IPS DF 6.9 (cell line): ENCODE results near the gene OSCP1.
"Not testable (repeated sequence)": the region's sequence is repeated elsewhere in the genome, so short reads cannot be mapped to it uniquely, and the experiment has no call there.

ENCODE experiments used
- DNase-seq: peaks from one replicate; pipeline ENCODE4 v3.0.0-alpha.2; 2013; ENCODE audit warnings: low read depth, low spot score
- H3K27ac ChIP-seq: one replicate; pipeline ENCODE4 v1.5.1; 2013; ENCODE audit warnings: low read length, control low read depth
- H3K27me3 ChIP-seq: 2 replicates; pipeline ENCODE4 v1.6.1; 2013; ENCODE audit warnings: mild to moderate bottlenecking, low read length; ENCODE audit not compliant: control insufficient read depth, insufficient read depth
- H3K36me3 ChIP-seq: 2 replicates; pipeline ENCODE4 v1.6.1; 2013; ENCODE audit warnings: low read length; ENCODE audit not compliant: control insufficient read depth, insufficient read depth
- H3K4me1 ChIP-seq: 2 replicates; pipeline ENCODE4 v1.6.1; 2013; ENCODE audit warnings: low read length; ENCODE audit not compliant: control insufficient read depth, insufficient read depth
- H3K4me3 ChIP-seq: 2 replicates; pipeline ENCODE4 v1.5.1; 2013; ENCODE audit warnings: mild to moderate bottlenecking, low read length
- H3K9me3 ChIP-seq: 2 replicates; pipeline ENCODE4 v1.6.1; 2013; ENCODE audit warnings: low read length, inconsistent platforms; ENCODE audit not compliant: control insufficient read depth, insufficient read depth
- WGBS: extraction: QIAGEN DNeasy Blood & Tissue Kit; methylation state at CpG from one replicate; pipeline ENCODE4 v1.1.7; 2013; ENCODE audit warnings: mixed read lengths, missing lambda C conversion rate; ENCODE audit not compliant: insufficient read length, insufficient coverage; 5-methylcytosine and 5-hydroxymethylcytosine counted together

OSCP1 gene

DNA sequence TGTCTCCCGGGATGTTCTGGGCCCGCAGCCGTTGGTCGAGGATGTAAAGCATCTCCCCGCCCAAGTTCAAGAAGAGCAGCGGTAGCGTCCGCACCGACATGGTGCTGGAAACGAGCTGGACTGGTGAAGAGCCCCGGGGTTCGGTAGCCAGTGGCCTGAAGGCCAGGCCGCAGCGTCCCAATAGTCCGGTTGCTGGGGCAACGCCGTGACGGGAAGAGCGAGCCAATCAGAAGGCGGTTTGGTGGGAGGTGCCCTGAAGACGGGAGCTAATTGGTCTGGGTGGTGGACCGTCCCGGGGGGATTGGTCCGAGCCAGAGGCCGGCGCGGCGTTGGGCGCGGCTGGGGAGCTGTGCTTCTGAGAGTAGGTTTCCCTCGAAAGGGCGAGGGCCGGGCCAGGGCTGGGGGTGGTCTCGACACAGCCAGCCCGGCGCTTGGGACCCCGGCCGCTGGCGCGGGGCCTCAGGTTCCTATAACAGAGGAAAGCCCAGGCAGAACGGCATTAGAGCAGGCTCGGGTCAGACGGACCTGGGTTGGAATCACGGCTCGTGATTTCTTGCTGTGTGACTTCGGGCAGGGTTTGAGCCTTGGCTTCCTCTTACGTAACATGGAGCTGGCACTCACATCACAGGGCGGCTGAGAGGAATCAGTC is at the start of gene OSCP1:
TSS of gene OSCP1 (minus strand) at position 182 of the 649 bp plus-strand sequence. CDS start at position 100, 82 bp downstream.
- no CpG with 5 or more reads among the region's 48 CpGs for WGBS
- H3K9me3 ChIP-seq, result no peaks in the 10 kb centered on the region
- H3K4me1 ChIP-seq, result no peaks in the 10 kb centered on the region; the same call in 1 of the 2 replicates
- H3K27me3 ChIP-seq, result no peaks in the 10 kb centered on the region
- DNase-seq, result peak; percentile 90
- H3K36me3 ChIP-seq, result peaks cover 7% of the 10 kb centered on the region; the same call in 1 of the 2 replicates
- peak within 1 kb of the TSS; percentile 50; the same call in 1 of the 2 replicates for H3K4me3 ChIP-seq
- H3K27ac ChIP-seq, result no peak within 1 kb of the TSS

DNA sequence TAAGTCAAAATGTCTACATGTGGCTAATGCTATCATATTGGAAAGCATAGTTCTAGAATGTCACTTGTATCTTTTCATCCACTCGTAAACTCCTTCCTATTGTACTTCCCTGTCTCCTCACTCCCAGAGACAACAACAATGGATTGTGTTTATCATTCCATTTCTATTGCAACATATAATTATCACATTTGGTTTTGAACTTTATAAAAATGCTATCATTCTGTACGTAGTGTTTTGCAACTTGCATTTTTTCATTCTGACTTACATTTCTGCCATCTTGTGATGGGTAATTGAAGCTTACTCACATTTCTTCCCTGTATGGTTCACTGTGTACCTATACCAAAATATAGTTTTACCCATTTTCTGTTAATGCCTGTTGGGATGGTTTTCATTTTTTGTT is 47.0 kb upstream of the OSCP1 start:
- Histone ChIP-seq H3K9me3 (no peaks in the 10 kb centered on the region), H3K36me3 (no peaks in the 10 kb centered on the region), H3K4me3 (no peak overlapping the region), H3K27me3 (0 out of 2 replicates have a peak, but pooled peaks cover 2% of the 10 kb centered on the region), H3K4me1 (no peaks in the 10 kb centered on the region), H3K27ac (no peak overlapping the region)
- no peak for DNase-seq
- WGBS, result no CpG with 5 or more reads among the region's 2 CpGs

GRCh38 chr1:36494971-36495370 is 44.7 kb upstream of the OSCP1 start:
- H3K4me3 ChIP-seq, result no peak overlapping the region
- no peak overlapping the region for H3K27ac ChIP-seq
- H3K27me3 ChIP-seq, result 0 out of 2 replicates have a peak, but pooled peaks cover 2% of the 10 kb centered on the region
- no peaks in the 10 kb centered on the region for H3K4me1 ChIP-seq
- H3K36me3 ChIP-seq, result no peaks in the 10 kb centered on the region
- no peak for DNase-seq
- WGBS, result no CpG with 5 or more reads among the region's 5 CpGs
- H3K9me3 ChIP-seq, result no peaks in the 10 kb centered on the region

- WGBS, result 100% methylated on average over 3 of the region's 9 CpGs
- Histone ChIP-seq H3K4me3 (no peak overlapping the region), H3K4me1 (no peaks in the 10 kb centered on the region), H3K27me3 (0 out of 2 replicates have a peak, but pooled peaks cover 2% of the 10 kb centered on the region), H3K9me3 (no peaks in the 10 kb centered on the region), H3K27ac (no peak overlapping the region), H3K36me3 (no peaks in the 10 kb centered on the region)
- no peak for DNase-seq
These were observed 43.3 kb upstream of the OSCP1 start for GRCh38 chr1:36493524-36493923.

DNA sequence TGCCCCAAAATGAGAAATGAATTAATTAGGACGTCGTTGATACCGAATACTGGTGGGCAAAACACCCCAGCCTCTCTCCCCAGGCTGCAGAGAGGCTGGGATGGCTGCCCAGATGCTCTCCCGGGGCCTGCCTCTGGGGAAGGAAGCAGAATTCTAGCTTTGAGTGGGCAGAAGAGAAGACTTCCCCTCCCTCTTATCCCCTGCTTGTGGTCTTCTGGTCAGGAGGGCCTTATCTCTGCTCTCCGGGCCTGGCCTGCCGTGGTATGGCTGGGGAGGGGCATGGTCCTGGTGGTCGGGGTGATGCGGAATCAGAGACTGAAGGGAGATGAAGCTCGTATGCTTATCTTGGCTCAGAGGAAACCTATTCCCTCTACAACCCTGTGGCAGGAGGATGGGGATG is 42.2 kb upstream of the OSCP1 start:
- no peaks in the 10 kb centered on the region for H3K9me3 ChIP-seq
- DNase-seq, result no peak
- 0 out of 2 replicates have a peak, but pooled peaks cover 2% of the 10 kb centered on the region for H3K27me3 ChIP-seq
- H3K4me3 ChIP-seq, result no peak overlapping the region
- no peak overlapping the region for H3K27ac ChIP-seq
- no peaks in the 10 kb centered on the region for H3K36me3 ChIP-seq
- H3K4me1 ChIP-seq, result no peaks in the 10 kb centered on the region
- no CpG with 5 or more reads among the region's 9 CpGs for WGBS

DNA sequence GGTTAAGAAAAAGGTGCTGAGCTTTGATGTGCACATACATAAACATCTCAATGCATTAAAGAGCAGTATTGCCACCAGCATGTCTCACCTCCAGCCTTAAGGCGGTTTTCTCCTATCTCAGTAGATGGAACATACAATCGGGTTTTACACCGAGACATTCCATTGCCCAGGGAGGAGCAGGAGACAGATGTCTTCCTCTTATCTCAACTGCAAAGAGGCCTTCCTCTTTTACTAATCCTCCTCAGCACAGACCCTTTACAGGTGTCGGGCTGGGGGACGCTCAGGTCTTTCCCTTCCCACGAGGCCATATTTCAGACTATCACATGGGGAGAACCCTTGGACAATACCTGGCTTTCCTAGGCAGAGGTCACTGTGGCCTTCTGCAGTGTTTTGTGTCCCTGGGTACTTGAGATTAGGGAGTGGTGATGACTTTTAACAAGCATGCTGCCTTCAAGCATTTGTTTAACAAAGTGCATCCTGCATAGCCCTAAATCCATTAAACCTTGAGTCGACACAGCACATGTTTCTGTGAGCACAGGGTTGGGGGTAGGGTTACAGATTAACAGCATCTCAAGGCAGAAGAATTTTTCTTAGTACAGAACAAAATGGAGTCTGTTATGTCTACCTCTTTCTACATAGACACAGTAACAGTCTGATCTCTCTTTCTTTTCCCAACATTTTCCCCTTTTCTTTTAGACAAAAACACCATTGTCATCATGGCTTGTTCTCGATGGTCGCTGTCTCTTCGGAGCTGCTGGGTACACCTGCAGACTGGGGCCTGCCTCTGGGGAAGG is 39.2 kb upstream of the OSCP1 start:
- not testable (repeated sequence) for DNase-seq, H3K27me3 ChIP-seq, H3K4me1 ChIP-seq, H3K4me3 ChIP-seq, H3K27ac ChIP-seq, H3K9me3 ChIP-seq, H3K36me3 ChIP-seq
- no CpG with 5 or more reads among the region's 10 CpGs for WGBS

- Histone ChIP-seq H3K4me3 (no peak overlapping the region), H3K36me3 (no peaks in the 10 kb centered on the region), H3K27ac (no peak overlapping the region), H3K27me3 (no peaks in the 10 kb centered on the region), H3K4me1 (no peaks in the 10 kb centered on the region), H3K9me3 (no peaks in the 10 kb centered on the region)
- no peak for DNase-seq
- no CpG with 5 or more reads among the region's 3 CpGs for WGBS
These were observed 37.7 kb upstream of the OSCP1 start for GRCh38 chr1:36487906-36488305.

DNA sequence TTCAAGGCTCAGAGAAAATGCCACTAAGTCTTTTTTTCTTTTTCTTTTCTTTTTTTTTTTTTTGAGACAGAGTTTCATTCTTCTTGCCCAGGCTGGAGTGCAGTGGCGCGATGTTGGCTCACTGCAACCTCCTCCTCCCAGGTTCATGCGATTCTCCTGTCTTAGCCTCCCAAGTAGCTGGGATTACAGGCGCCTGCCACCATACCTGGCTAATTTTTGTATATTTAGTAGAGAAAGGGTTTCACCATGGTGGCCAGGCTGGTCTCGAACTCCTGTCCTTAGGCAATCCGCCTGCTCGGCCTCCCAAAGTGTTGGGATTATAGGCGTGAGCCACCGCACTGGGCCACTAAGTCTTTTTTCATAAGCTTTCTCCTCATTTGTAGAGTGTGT is 37.1 kb upstream of the OSCP1 start:
- H3K4me1 ChIP-seq, result not testable (repeated sequence)
- WGBS, result no CpG with 5 or more reads among the region's 9 CpGs

GRCh38 chr1:36486439-36487335 is 36.4 kb upstream of the OSCP1 start:
- no peaks in the 10 kb centered on the region for H3K36me3 ChIP-seq
- H3K9me3 ChIP-seq, result no peaks in the 10 kb centered on the region
- no peak for DNase-seq
- H3K4me3 ChIP-seq, result no peak overlapping the region
- no peak overlapping the region for H3K27ac ChIP-seq
- no peaks in the 10 kb centered on the region for H3K27me3 ChIP-seq
- no peaks in the 10 kb centered on the region for H3K4me1 ChIP-seq
- WGBS, result no CpG with 5 or more reads among the region's 17 CpGs

More for the DNA sequence above, 37.1 kb upstream of the OSCP1 start:
- not testable (repeated sequence) for H3K9me3 ChIP-seq, H3K36me3 ChIP-seq, DNase-seq, H3K4me3 ChIP-seq, H3K27me3 ChIP-seq, H3K27ac ChIP-seq

GRCh38 chr1:36486093-36486438 is 35.8 kb upstream of the OSCP1 start:
- H3K36me3 ChIP-seq, result no peaks in the 10 kb centered on the region
- H3K27ac ChIP-seq, result no peak overlapping the region
- no peak for DNase-seq
- no peaks in the 10 kb centered on the region for H3K27me3 ChIP-seq
- H3K9me3 ChIP-seq, result no peaks in the 10 kb centered on the region
- WGBS, result no CpG with 5 or more reads among the region's 2 CpGs
- H3K4me1 ChIP-seq, result no peaks in the 10 kb centered on the region
- H3K4me3 ChIP-seq, result no peak overlapping the region
